ENCODE data around the gene PRKCG. TPM values are rescaled to one million over a fixed set of nuclear protein-coding genes. Genes with fewer than 3 reads are reported as not detected.

Gene PRKCG
- total RNA-seq, 1 donor from 2014 or later: 0.06 TPM

GRCh38 chr19:53897459-53897858, 15.5 kb downstream of the PRKCG start:
- DNase-seq (ENCODE audit: extremely low read depth, low read depth, low spot score): no peak

DNA sequence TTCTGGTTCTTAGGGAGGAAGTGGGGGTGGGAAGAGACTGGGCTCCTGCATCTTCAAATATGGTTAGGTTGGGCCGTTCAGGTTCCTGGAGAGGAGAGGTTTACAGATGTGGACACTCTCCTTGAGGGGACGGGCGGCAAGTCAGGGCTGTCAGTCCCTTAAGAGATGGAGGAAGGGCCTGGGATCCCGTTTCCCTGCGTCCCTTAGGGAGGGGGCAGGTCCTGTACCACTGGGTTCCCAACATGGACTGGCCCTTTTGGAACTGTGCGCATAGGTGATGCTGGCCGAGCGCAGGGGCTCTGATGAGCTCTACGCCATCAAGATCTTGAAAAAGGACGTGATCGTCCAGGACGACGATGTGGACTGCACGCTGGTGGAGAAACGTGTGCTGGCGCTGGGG, 16.2 kb downstream of the PRKCG start:
- no peak for DNase-seq (ENCODE audit: extremely low read depth, low read depth, low spot score)

- no peak for DNase-seq (ENCODE audit: extremely low read depth, low read depth, low spot score)
These were observed 16.8 kb downstream of the PRKCG start for GRCh38 chr19:53898636-53899341.

DNA sequence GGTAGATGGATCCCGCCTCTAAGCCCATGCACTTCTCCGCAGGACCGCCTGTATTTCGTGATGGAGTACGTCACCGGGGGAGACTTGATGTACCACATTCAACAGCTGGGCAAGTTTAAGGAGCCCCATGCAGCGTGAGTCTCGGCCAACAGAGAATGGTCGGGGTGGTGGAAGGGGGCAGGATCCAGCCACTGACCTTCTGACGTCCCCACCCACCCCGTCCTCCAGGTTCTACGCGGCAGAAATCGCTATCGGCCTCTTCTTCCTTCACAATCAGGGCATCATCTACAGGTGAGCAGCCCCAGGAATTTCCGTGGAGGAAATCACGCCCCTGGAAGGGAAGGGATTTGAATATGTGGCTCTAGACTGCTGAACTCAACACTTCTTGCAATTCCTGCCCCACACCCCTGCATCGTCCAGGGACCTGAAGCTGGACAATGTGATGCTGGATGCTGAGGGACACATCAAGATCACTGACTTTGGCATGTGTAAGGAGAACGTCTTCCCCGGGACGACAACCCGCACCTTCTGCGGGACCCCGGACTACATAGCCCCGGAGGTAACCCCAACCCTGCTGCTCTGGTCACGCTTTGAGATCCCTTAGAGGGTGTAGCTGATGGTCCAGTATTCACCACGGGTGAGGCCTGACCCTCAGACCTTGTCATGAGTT, 18.3 kb downstream of the PRKCG start:
- DNase-seq (ENCODE audit: extremely low read depth, low read depth, low spot score): no peak

DNA sequence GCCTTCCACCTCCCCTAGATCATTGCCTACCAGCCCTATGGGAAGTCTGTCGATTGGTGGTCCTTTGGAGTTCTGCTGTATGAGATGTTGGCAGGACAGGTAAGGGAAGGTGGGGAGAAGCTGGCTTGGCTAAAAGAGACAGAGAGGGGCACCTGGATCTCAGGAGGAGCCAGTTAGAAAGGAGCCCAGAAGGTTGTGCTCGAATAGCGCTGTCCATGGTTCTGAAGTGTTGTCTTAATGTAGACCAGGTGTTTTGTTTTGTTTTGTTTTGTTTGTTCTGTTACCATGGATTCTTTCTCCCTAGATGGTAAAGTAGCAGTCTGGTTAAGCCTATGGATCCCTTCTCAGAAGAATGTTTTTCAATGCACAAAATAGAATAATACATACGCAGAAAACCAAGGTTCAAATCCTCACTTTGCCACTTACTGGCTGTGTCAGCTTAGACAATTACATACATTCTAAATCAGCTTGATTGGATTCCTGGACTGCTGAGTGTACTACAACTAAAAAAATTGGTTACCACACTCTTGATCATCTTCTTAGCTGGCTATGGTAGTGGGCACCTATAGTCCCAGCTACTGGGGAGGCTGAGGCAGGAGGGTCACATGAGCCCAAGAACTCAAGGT, 21.2 kb downstream of the PRKCG start:
- DNase-seq (ENCODE audit: extremely low read depth, low read depth, low spot score): peak; percentile 29

DNA sequence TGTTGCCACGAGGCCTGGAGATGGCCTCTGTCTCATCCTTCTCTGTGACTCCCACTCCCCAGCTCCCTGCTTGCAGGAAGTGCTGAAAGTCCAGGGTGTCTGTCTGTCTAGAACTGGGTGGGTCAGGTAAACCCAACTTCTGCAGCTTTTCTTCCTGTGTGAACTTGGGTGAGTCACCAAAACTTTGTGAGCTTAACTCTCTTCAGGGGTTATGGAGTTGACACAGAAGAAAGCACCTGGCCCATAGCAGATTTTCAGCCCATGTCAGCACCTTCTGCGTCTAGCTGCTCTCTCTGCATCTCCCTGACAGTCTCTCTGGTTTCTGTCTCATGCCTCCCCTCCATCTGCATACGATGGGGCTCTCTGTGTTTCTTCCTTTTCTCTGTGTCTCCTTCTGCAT, 22.9 kb downstream of the PRKCG start:
- DNase-seq (ENCODE audit: extremely low read depth, low read depth, low spot score): no peak

GRCh38 chr19:53905787-53906186, 23.8 kb downstream of the PRKCG start:
- no peak for DNase-seq (ENCODE audit: extremely low read depth, low read depth, low spot score)

DNA sequence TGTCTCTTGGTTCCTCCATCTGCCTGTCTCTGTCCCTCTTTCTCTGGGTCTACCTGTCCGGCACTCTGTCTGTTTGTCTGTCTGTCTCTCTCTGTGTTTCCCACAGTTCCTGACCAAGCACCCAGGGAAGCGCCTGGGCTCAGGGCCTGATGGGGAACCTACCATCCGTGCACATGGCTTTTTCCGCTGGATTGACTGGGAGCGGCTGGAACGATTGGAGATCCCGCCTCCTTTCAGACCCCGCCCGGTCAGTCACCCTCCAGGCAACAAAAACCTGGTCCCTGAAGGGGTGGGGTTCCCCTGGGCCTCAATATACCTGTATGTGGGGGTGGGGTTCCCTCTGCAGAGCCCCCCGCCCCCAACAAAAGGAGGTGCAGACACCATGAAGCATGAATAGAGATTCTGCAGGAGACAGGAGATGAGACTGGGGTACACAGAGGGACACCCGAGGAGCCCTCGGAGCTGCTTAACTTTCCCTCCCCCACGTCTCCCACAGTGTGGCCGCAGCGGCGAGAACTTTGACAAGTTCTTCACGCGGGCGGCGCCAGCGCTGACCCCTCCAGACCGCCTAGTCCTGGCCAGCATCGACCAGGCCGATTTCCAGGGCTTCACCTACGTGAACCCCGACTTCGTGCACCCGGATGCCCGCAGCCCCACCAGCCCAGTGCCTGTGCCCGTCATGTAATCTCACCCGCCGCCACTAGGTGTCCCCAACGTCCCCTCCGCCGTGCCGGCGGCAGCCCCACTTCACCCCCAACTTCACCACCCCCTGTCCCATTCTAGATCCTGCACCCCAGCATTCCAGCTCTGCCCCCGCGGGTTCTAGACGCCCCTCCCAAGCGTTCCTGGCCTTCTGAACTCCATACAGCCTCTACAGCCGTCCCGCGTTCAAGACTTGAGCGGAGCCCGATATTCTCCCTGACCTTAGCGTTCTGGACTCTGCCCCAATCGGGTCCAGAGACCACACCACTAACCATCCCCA, 24.5 kb downstream of the PRKCG start:
- DNase-seq (ENCODE audit: extremely low read depth, low read depth, low spot score): no peak

GRCh38 chr19:53907193-53907581, 25.2 kb downstream of the PRKCG start:
- DNase-seq (ENCODE audit: extremely low read depth, low read depth, low spot score): no peak

DNA sequence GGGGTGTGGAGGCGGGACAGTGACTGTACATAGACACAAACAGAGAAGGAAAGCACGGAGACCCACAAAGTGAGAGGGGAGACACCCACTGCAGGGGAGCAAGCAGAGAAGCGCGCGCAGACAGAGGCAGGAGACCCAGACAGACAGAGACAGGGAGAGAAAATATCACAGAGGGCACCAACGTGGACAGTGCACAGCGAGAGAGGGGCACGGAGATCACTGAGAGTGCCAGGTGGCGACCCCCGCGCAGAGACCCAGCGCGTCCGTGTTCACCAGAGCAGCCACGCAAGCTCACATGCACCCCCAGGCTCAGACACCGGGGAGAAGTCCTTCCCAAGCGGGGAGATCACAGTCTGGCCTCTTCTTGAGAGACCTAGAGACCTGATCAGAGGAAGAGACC, 25.7 kb downstream of the PRKCG start:
- DNase-seq (ENCODE audit: extremely low read depth, low read depth, low spot score): no peak

- no peak for DNase-seq (ENCODE audit: extremely low read depth, low read depth, low spot score)
These were observed 26.3 kb downstream of the PRKCG start for GRCh38 chr19:53908106-53908934.

DNA sequence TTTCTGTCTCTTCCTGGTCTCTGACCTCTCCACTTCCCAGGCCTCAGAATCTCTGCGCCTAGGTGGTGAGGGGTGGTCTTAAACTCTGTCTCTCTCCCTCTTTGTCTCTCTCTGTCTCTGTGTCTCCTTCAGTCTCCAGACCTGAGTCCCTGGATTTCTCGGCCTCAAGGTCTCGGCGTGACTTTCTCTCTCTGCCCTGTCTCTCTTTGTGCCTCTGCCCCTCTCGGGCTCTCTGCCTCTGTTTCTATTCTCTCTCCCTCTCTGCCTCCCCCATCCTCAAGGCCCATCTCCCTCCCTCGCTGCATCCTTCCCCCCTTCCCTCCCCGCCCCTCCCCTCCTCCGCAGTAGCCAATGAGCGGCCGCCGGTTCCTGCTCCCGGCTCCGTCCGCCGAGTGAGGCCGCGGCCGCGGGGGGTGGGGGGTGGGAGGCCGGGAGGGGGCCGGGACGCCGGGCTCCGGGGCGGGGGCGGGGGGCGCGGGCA, 27.0 kb downstream of the PRKCG start, which contains the start of gene CACNG7:
Gene CACNG7, plus strand, starts transcription at position 344 of the 481 bp plus-strand sequence. CDS start 3,554 bp downstream, outside the sequence.
- DNase-seq (ENCODE audit: extremely low read depth, low read depth, low spot score): no peak

- no peak for DNase-seq (ENCODE audit: extremely low read depth, low read depth, low spot score)
These were observed 27.6 kb downstream of the PRKCG start for GRCh38 chr19:53909471-53910169.

DNA sequence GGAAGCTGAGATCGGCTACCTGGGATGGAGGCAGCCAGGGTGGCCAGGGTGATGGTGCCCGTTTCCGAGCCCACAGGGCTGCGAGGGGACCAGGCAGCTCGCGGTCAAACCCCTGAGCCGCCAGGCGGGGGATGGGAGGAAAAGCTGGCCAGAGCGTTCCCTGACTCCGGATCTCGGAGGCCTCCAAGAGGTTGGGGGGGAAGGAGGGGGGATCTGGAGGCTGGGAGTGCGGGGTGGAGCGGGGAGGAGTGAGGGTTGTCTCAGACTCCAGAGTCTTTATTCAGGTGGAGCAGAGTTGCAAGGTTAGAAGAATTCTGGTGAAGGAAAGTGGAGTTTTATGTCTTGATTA, 28.1 kb downstream of the PRKCG start:
- DNase-seq (ENCODE audit: extremely low read depth, low read depth, low spot score): no peak

- no peak for DNase-seq (ENCODE audit: extremely low read depth, low read depth, low spot score)
These were observed 30.7 kb downstream of the PRKCG start for GRCh38 chr19:53912653-53913052.

DNA sequence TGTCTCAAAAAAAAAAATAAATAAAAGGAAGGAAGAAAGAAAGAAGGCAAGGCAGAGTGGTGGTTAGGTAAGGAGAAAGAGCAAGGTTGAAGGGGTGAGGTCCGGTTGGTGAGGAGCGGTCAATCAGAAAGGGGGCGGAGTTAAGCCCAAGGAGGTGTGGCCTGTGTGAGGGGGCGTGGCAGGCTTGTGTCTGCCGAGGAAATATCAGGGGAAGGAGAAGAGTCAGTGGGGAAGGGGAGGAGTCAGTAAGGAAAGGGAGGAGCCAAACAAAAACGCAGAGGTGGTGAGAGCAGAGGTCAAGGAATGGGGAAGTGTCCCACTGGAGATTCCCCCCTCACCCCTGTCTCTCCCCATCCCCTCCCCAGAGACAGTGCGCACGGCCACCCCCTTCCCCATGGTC, 33.0 kb downstream of the PRKCG start:
- DNase-seq (ENCODE audit: extremely low read depth, low read depth, low spot score): no peak

DNA sequence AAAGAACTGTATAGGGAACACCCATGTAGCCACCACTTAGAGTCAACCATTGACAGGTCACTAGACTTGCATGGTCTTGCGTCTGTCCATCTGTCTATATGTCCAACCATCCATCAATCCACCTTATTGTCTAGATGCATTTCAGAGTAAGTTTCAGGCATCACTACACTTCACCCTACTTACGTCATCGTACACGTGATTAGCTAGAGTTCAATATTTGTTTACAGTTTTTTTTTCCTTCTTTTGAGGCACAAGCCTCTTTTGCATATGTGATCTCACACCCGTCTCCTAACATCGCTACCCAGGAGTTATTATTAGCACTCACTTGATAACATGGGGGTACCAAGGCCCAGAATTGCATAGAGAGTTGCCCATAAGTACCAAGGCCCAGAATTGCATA, 34.0 kb downstream of the PRKCG start:
- DNase-seq (ENCODE audit: extremely low read depth, low read depth, low spot score): no peak

DNA sequence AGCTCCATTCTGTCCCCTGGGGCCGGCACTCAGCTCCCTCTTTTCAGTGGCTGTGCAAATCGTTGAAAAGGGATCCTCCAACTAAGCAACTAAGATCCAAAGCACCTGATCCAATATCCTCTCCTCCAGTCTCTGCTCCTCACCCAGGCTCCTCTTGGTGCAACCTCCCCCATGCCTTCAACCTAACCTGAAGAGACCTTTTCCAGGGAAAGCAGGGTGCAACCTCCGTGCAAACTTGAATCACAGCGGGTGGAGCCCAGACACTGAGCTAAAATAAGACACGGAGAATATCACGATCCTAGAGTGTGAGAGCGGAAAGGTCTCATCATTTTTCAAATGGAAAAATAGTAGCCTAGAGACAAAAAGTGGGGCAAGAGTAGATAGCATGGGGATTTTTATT, 35.4 kb downstream of the PRKCG start:
- DNase-seq (ENCODE audit: extremely low read depth, low read depth, low spot score): no peak

- DNase-seq (ENCODE audit: extremely low read depth, low read depth, low spot score): no peak
These were observed 45.7 kb downstream of the PRKCG start for GRCh38 chr19:53927739-53928138.

All from glomerular endothelial cell (primary cell).